K562 (cell line): ENCODE measurements around the gene CRACR2B. TPM values are rescaled to one million over a fixed set of nuclear protein-coding genes. Genes with fewer than 3 reads are reported as not detected.

Experiments
- ERF ChIP-seq: fragments of 450-650 bp; formaldehyde crosslinking; IDR thresholded peaks from 2 replicates; pipeline ENCODE4 v1.4.0; 2020; ENCODE audit warnings: mild to moderate bottlenecking, mixed read lengths
- FOXP1 ChIP-seq: sonication (generic); formaldehyde crosslinking; IDR thresholded peaks from 2 replicates; pipeline ENCODE4 v1.8.0; 2022; ENCODE audit warnings: mild to moderate bottlenecking, missing genetic modification reagents
- ILF3 ChIP-seq: fragments of 450-650 bp; IDR thresholded peaks from 2 replicates; pipeline ENCODE4 v1.6.1; 2018; ENCODE audit warnings: antibody characterized with exemption, mild to moderate bottlenecking, moderate library complexity, borderline replicate concordance
- KLF10 ChIP-seq: fragments of 250-450 bp; sonication (Bioruptor Pico); IDR thresholded peaks from 2 replicates; pipeline ENCODE4 v1.6.1; 2021; ENCODE audit warnings: matching md5 sums
- LEF1 ChIP-seq: fragments of 450-650 bp; IDR thresholded peaks from 2 replicates; pipeline ENCODE4 v1.6.1; 2016; ENCODE audit warnings: mild to moderate bottlenecking
- MEIS2 ChIP-seq: fragments of 450-650 bp; IDR thresholded peaks from 2 replicates; pipeline ENCODE4 v1.6.1; 2014; ENCODE audit warnings: mild to moderate bottlenecking; ENCODE audit not compliant: partially characterized antibody
- NCOR1 ChIP-seq: fragments of 450-650 bp; IDR thresholded peaks from 2 replicates; pipeline ENCODE4 v1.6.1; 2016; ENCODE audit warnings: mild to moderate bottlenecking, moderate library complexity
- NELFE ChIP-seq: IDR thresholded peaks from 2 replicates; pipeline ENCODE4 v1.6.1; 2011; ENCODE audit warnings: mild to moderate bottlenecking; ENCODE audit not compliant: insufficient read depth, insufficient read length
- SIN3A ChIP-seq, 2 experiments: fragments of 150-350 bp in 1 of 2; IDR thresholded peaks; 2 replicates each; pipeline ENCODE4 v1.6.1; 2011 to 2016; ENCODE audit warnings: borderline replicate concordance in 2 of 2, low read depth in 2 of 2, low read length in 2 of 2, mild to moderate bottlenecking in 2 of 2, moderate library complexity in 2 of 2; ENCODE audit not compliant: control insufficient read depth in 1 of 2
- SMARCE1 ChIP-seq: fragments of 450-650 bp; IDR thresholded peaks from 2 replicates; pipeline ENCODE4 v1.7.1; 2016; ENCODE audit warnings: mild to moderate bottlenecking
- ZC3H4 ChIP-seq: sonication (generic); formaldehyde crosslinking; IDR thresholded peaks from 2 replicates; pipeline ENCODE4 v1.9.0; 2021; ENCODE audit warnings: missing genetic modification reagents, borderline replicate concordance
- ZNF197 ChIP-seq: fragments of 200-800 bp; sonication (Bioruptor generic); IDR thresholded peaks from 2 replicates; pipeline ENCODE4 v1.6.1; 2016; ENCODE audit warnings: low read depth, missing genetic modification characterization, missing compliant biosample characterization
- polyA plus RNA-seq, 8 experiments: library from polyadenylated mRNA; depleted of rRNA in 4 of 8; stranded (reverse) in 5 of 8; unstranded in 3 of 8; fragments of >200 nt; fragmentation: Nextera tagmentation in 2 of 8; fragmentation: Illumina TruSeq in 1 of 8; extraction: Ambion mirVana in 2 of 8; extraction: Trizol in 1 of 8; gene quantifications; 2 replicates each; pipeline versions ENCODE4 v1.2.1 to v1.2.3, GENCODE V29; 2011 to 2014; ENCODE audit warnings: inconsistent platforms in 1 of 8, missing spikeins in 1 of 8
- total RNA-seq, 7 experiments: library from RNA; depleted of rRNA in 6 of 7; stranded (reverse); fragments of >200 nt in 6 of 7; fragmentation: Illumina TruSeq in 2 of 7; extraction: Trizol in 2 of 7; gene quantifications; 2 replicates each; pipeline versions ENCODE4 v1.2.1 to v1.2.3, GENCODE V29; 2011 to 2021; ENCODE audit warnings: low replicate concordance in 1 of 7
- TF ChIP-seq, protein P1 (sequence below): fragments of 200-800 bp; sonication (Bioruptor generic); IDR thresholded peaks from 2 replicates; pipeline ENCODE4 v1.6.1; 2016; ENCODE audit warnings: missing genetic modification characterization, missing compliant biosample characterization
- TF ChIP-seq, protein P2 (sequence below): sonication (generic); formaldehyde crosslinking; IDR thresholded peaks from 2 replicates; pipeline ENCODE4 v1.5.0; 2020; ENCODE audit warnings: missing genetic modification reagents
- TF ChIP-seq, protein P3 (sequence below): fragments of 250-450 bp; sonication (Bioruptor Pico); IDR thresholded peaks from 2 replicates; pipeline ENCODE4 v1.5.0; 2021
- TF ChIP-seq, protein P4 (sequence below): sonication (generic); formaldehyde crosslinking; IDR thresholded peaks from 2 replicates; pipeline ENCODE4 v1.8.0; 2022; ENCODE audit warnings: mild to moderate bottlenecking, missing genetic modification reagents
- TF ChIP-seq, protein P5 (sequence below): sonication (generic); IDR thresholded peaks from 2 replicates; pipeline ENCODE4 v1.6.1; 2016

The CRACR2B gene
- total and polyA plus RNA-seq, 9 of the 15 experiments (the other 6 are each of a cell fraction or from before 2014, with no cell fraction given) = 0.10 to 51.0 (median 6.0) TPM

DNA sequence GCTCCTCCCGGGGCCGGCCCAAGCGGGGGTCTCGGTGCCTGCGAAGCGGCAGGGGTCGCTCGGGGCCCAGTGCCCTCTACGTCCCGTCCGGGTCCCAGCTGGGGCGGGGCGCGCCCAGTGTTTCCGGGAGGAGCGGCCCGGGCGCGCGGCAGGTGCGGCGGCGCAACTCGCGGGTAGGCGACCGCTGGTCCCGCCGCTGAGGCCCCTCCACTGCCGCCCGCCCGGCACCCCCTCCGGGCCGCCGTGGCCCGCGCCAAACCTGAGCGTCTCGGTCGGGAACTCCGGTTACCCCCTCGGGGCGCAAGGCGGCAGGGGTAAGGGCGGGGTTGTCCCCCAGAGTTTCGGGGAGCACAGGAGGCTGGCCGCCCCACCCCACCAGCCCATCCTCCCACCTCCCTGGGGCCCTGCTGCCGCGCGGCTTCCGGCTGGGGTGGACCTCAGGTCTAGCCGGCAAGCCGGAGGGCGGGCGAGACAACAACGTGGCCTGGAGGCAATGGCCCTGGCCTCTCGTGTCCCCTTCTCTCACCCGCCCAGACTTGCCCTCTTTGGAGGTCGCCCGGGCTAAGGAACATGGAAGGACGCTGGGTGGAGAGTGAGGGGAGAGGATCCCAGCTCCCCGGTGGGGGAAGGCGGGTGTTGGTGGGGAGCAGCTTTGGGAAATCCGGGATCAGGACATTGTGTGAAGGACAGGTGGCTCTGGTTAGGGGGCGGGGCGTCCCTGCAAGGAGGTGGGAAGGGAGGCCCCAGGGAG, 398 bp upstream of the CRACR2B start (continued):
- TF ChIP-seq, protein P1, sequence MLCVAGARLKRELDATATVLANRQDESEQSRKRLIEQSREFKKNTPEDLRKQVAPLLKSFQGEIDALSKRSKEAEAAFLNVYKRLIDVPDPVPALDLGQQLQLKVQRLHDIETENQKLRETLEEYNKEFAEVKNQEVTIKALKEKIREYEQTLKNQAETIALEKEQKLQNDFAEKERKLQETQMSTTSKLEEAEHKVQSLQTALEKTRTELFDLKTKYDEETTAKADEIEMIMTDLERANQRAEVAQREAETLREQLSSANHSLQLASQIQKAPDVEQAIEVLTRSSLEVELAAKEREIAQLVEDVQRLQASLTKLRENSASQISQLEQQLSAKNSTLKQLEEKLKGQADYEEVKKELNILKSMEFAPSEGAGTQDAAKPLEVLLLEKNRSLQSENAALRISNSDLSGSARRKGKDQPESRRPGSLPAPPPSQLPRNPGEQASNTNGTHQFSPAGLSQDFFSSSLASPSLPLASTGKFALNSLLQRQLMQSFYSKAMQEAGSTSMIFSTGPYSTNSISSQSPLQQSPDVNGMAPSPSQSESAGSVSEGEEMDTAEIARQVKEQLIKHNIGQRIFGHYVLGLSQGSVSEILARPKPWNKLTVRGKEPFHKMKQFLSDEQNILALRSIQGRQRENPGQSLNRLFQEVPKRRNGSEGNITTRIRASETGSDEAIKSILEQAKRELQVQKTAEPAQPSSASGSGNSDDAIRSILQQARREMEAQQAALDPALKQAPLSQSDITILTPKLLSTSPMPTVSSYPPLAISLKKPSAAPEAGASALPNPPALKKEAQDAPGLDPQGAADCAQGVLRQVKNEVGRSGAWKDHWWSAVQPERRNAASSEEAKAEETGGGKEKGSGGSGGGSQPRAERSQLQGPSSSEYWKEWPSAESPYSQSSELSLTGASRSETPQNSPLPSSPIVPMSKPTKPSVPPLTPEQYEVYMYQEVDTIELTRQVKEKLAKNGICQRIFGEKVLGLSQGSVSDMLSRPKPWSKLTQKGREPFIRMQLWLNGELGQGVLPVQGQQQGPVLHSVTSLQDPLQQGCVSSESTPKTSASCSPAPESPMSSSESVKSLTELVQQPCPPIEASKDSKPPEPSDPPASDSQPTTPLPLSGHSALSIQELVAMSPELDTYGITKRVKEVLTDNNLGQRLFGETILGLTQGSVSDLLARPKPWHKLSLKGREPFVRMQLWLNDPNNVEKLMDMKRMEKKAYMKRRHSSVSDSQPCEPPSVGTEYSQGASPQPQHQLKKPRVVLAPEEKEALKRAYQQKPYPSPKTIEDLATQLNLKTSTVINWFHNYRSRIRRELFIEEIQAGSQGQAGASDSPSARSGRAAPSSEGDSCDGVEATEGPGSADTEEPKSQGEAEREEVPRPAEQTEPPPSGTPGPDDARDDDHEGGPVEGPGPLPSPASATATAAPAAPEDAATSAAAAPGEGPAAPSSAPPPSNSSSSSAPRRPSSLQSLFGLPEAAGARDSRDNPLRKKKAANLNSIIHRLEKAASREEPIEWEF = no peak
- TF ChIP-seq ERF (CRISPR knock-in tag) = 0 out of 2 replicates have a peak, but pooled peaks have one; percentile 38
- TF ChIP-seq, protein P2, sequence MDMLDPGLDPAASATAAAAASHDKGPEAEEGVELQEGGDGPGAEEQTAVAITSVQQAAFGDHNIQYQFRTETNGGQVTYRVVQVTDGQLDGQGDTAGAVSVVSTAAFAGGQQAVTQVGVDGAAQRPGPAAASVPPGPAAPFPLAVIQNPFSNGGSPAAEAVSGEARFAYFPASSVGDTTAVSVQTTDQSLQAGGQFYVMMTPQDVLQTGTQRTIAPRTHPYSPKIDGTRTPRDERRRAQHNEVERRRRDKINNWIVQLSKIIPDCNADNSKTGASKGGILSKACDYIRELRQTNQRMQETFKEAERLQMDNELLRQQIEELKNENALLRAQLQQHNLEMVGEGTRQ (CRISPR knock-in tag) = no peak
- TF ChIP-seq NELFE = no peak
- peak; percentile 31 for TF ChIP-seq NCOR1
- TF ChIP-seq MEIS2 = no peak
- no peak for TF ChIP-seq KLF10 (CRISPR knock-in tag)
- TF ChIP-seq, protein P3, sequence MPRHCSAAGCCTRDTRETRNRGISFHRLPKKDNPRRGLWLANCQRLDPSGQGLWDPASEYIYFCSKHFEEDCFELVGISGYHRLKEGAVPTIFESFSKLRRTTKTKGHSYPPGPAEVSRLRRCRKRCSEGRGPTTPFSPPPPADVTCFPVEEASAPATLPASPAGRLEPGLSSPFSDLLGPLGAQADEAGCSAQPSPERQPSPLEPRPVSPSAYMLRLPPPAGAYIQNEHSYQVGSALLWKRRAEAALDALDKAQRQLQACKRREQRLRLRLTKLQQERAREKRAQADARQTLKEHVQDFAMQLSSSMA = no peak
- TF ChIP-seq, protein P4, sequence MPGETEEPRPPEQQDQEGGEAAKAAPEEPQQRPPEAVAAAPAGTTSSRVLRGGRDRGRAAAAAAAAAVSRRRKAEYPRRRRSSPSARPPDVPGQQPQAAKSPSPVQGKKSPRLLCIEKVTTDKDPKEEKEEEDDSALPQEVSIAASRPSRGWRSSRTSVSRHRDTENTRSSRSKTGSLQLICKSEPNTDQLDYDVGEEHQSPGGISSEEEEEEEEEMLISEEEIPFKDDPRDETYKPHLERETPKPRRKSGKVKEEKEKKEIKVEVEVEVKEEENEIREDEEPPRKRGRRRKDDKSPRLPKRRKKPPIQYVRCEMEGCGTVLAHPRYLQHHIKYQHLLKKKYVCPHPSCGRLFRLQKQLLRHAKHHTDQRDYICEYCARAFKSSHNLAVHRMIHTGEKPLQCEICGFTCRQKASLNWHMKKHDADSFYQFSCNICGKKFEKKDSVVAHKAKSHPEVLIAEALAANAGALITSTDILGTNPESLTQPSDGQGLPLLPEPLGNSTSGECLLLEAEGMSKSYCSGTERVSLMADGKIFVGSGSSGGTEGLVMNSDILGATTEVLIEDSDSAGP (CRISPR knock-in tag) = no peak
- TF ChIP-seq ZC3H4 (CRISPR knock-in tag) = no peak
- no peak for TF ChIP-seq SIN3A (IDR thresholded peaks at IDR 0.05; ENCODE audit: borderline replicate concordance in 2 of 2, control insufficient read depth in 1 of 2, low read depth in 2 of 2, low read length in 2 of 2)
- TF ChIP-seq, protein P5, sequence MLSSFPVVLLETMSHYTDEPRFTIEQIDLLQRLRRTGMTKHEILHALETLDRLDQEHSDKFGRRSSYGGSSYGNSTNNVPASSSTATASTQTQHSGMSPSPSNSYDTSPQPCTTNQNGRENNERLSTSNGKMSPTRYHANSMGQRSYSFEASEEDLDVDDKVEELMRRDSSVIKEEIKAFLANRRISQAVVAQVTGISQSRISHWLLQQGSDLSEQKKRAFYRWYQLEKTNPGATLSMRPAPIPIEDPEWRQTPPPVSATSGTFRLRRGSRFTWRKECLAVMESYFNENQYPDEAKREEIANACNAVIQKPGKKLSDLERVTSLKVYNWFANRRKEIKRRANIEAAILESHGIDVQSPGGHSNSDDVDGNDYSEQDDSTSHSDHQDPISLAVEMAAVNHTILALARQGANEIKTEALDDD = no peak
- peak; percentile 48; the same call in 1 of the 2 replicates for TF ChIP-seq LEF1
- no peak for TF ChIP-seq ILF3
- TF ChIP-seq SMARCE1 = peak; percentile 38; the same call in 1 of the 2 replicates
- no peak for TF ChIP-seq ZNF197 (CRISPR knock-in tag)
- no peak for TF ChIP-seq FOXP1 (CRISPR knock-in tag)
